Neural cell (in vitro differentiated cells): ENCODE results near the gene PDE9A. TPM values are rescaled to one million over a fixed set of nuclear protein-coding genes. Genes with fewer than 3 reads are reported as not detected.

Source experiments
- H2AFZ ChIP-seq: fragments of 200-600, 300-800 bp; sonication (generic), shearing (Covaris generic); 2 replicates; pipeline ENCODE4 v1.6.0; 2014; ENCODE audit warnings: low read depth, mild to moderate bottlenecking, antibody characterized with exemption, low read length, moderate library complexity
- H3F3A ChIP-seq: fragments of 200-600 bp; shearing (Covaris generic); 2 replicates; pipeline ENCODE4 v1.6.1; 2016; ENCODE audit warnings: mild to moderate bottlenecking, moderate library complexity, mixed read lengths, antibody characterized with exemption, low read length; ENCODE audit not compliant: insufficient read depth, poor library complexity, severe bottlenecking
- H3K27ac ChIP-seq: fragments of 200-600, 300-800 bp; sonication (generic), shearing (Covaris generic); 2 replicates; pipeline ENCODE4 v1.5.1; 2014; ENCODE audit warnings: mild to moderate bottlenecking, low read length, moderate library complexity
- H3K27me3 ChIP-seq: fragments of 300-800, 200-600 bp; sonication (generic), shearing (Covaris generic); 2 replicates; pipeline ENCODE4 v1.6.0; 2014; ENCODE audit warnings: mild to moderate bottlenecking, low read depth, low read length, moderate library complexity; ENCODE audit not compliant: insufficient read depth
- H3K36me3 ChIP-seq: fragments of 300-800, 200-600 bp; sonication (generic), shearing (Covaris generic); 2 replicates; pipeline ENCODE4 v1.5.1; 2014; ENCODE audit warnings: mild to moderate bottlenecking, antibody characterized with exemption, low read length, moderate library complexity; ENCODE audit not compliant: insufficient read depth
- H3K4me2 ChIP-seq: fragments of 300-800, 200-600 bp; sonication (generic), shearing (Covaris generic); 2 replicates; pipeline ENCODE4 v1.6.0; 2014; ENCODE audit warnings: mild to moderate bottlenecking, low read length
- H3K4me3 ChIP-seq: fragments of 300-800, 200-600 bp; sonication (generic), shearing (Covaris generic); 2 replicates; pipeline ENCODE4 v1.5.1; 2014; ENCODE audit warnings: mild to moderate bottlenecking, low read length, moderate library complexity
- H3K79me2 ChIP-seq: fragments of 200-600 bp; shearing (Covaris generic); replicated peaks from 2 replicates; pipeline ENCODE4 v1.6.0; 2014; ENCODE audit warnings: mild to moderate bottlenecking, low read length, moderate library complexity; ENCODE audit not compliant: insufficient read depth
- H3K9ac ChIP-seq: fragments of 300-800, 200-600 bp; sonication (generic), shearing (Covaris generic); 2 replicates; pipeline ENCODE4 v1.6.1; 2016; ENCODE audit warnings: mild to moderate bottlenecking, low read length, mixed read lengths
- H3K9me2 ChIP-seq: fragments of 200-600 bp; shearing (Covaris generic); 2 replicates; pipeline ENCODE4 v1.6.1; 2016; ENCODE audit warnings: mild to moderate bottlenecking, low read length, mixed read lengths; ENCODE audit not compliant: insufficient read depth
- H3K9me3 ChIP-seq: fragments of 200-600, 300-800 bp; sonication (generic), shearing (Covaris generic); 2 replicates; pipeline ENCODE4 v1.6.1; 2016; ENCODE audit warnings: mild to moderate bottlenecking, mixed run types, low read length, moderate library complexity, mixed read lengths
- H4K20me1 ChIP-seq: fragments of 200-600 bp; shearing (Covaris generic); 2 replicates; pipeline ENCODE4 v1.6.1; 2016; ENCODE audit warnings: mild to moderate bottlenecking, mixed run types; ENCODE audit not compliant: insufficient read depth
- EP300 ChIP-seq: fragments of 450-650 bp; conservative IDR thresholded peaks from 2 replicates; pipeline ENCODE4 v1.6.1; 2014; ENCODE audit warnings: antibody characterized with exemption, mild to moderate bottlenecking, moderate library complexity; ENCODE audit not compliant: poor library complexity, severe bottlenecking
- EZH2 ChIP-seq: fragments of 200-600, 300-800 bp; shearing (Covaris generic), sonication (generic); IDR thresholded peaks from 2 replicates; pipeline ENCODE4 v1.6.1; 2014; ENCODE audit warnings: antibody characterized with exemption, low read length, borderline replicate concordance, mild to moderate bottlenecking; ENCODE audit not compliant: insufficient read depth, poor library complexity, severe bottlenecking
- MXI1 ChIP-seq: fragments of 450-650 bp; conservative IDR thresholded peaks from 2 replicates; pipeline ENCODE4 v1.6.1; 2014; ENCODE audit warnings: antibody characterized with exemption, mild to moderate bottlenecking; ENCODE audit not compliant: poor library complexity, severe bottlenecking
- POLR2AphosphoS5 ChIP-seq: IDR thresholded peaks from 2 replicates; pipeline ENCODE4 v1.6.1; 2012
- RAD21 ChIP-seq: fragments of 450-650 bp; conservative IDR thresholded peaks from 2 replicates; pipeline ENCODE4 v1.6.1; 2014; ENCODE audit warnings: antibody characterized with exemption, mild to moderate bottlenecking, moderate library complexity
- REST ChIP-seq: IDR thresholded peaks from 2 replicates; pipeline ENCODE4 v1.6.1; 2012; ENCODE audit warnings: borderline replicate concordance
- SMC3 ChIP-seq: fragments of 450-650 bp; conservative IDR thresholded peaks from 2 replicates; pipeline ENCODE4 v1.6.1; 2014; ENCODE audit warnings: antibody characterized with exemption, mild to moderate bottlenecking, moderate library complexity; ENCODE audit not compliant: poor library complexity
- TAF1 ChIP-seq: IDR thresholded peaks from 2 replicates; pipeline ENCODE4 v1.6.1; 2012; ENCODE audit warnings: low read depth
- polyA plus RNA-seq: library from polyadenylated mRNA; depleted of rRNA; stranded (reverse); fragments of >200 nt; gene quantifications from 2 replicates; pipeline ENCODE4 v1.2.3, GENCODE V29; 2014
- TF ChIP-seq, protein P1 (sequence below): fragments of 450-650 bp; IDR thresholded peaks from 2 replicates; pipeline ENCODE4 v1.5.1; 2014; ENCODE audit warnings: antibody characterized with exemption, mild to moderate bottlenecking, moderate library complexity; ENCODE audit not compliant: poor library complexity, severe bottlenecking

Gene PDE9A
- polyA plus RNA-seq, 1 donor from 2014 or later, result 32.2 TPM

- H2AFZ ChIP-seq, result no peak overlapping the region
- H3K9me2 ChIP-seq, result no peaks in the 10 kb centered on the region
- H3K27me3 ChIP-seq, result no peaks in the 10 kb centered on the region
- no peaks in the 10 kb centered on the region for H3K9me3 ChIP-seq
- no peak overlapping the region for H3K4me3 ChIP-seq
- no peak for TF ChIP-seq EP300
- TF ChIP-seq MXI1, result no peak
- no peak for TF ChIP-seq TAF1
- TF ChIP-seq EZH2, result no peak
- no peak for TF ChIP-seq SMC3
- no peak for TF ChIP-seq POLR2AphosphoS5
- no peak for TF ChIP-seq REST
- TF ChIP-seq RAD21, result no peak
- TF ChIP-seq, protein P1, sequence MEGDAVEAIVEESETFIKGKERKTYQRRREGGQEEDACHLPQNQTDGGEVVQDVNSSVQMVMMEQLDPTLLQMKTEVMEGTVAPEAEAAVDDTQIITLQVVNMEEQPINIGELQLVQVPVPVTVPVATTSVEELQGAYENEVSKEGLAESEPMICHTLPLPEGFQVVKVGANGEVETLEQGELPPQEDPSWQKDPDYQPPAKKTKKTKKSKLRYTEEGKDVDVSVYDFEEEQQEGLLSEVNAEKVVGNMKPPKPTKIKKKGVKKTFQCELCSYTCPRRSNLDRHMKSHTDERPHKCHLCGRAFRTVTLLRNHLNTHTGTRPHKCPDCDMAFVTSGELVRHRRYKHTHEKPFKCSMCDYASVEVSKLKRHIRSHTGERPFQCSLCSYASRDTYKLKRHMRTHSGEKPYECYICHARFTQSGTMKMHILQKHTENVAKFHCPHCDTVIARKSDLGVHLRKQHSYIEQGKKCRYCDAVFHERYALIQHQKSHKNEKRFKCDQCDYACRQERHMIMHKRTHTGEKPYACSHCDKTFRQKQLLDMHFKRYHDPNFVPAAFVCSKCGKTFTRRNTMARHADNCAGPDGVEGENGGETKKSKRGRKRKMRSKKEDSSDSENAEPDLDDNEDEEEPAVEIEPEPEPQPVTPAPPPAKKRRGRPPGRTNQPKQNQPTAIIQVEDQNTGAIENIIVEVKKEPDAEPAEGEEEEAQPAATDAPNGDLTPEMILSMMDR, result no peak
- no peak overlapping the region for H3K9ac ChIP-seq
- no peak overlapping the region for H3K27ac ChIP-seq
- no peaks in the 10 kb centered on the region for H4K20me1 ChIP-seq
- no peaks in the 10 kb centered on the region for H3F3A ChIP-seq
- no peaks in the 10 kb centered on the region for H3K79me2 ChIP-seq
- H3K4me2 ChIP-seq, result no peak overlapping the region
- peaks cover 17% of the 10 kb centered on the region for H3K36me3 ChIP-seq
These were observed 110.4 kb downstream of the PDE9A start for GRCh38 chr21:42763581-42764442.

GRCh38 chr21:42764443-42764760 is 111.0 kb downstream of the PDE9A start:
- TF ChIP-seq POLR2AphosphoS5 (no peak), EZH2 (no peak), SMC3 (no peak), TAF1 (no peak), REST (no peak), EP300 (no peak), RAD21 (no peak), MXI1 (no peak)
- TF ChIP-seq, protein P1, result no peak
- no peaks in the 10 kb centered on the region for H3K79me2 ChIP-seq
- no peak overlapping the region for H3K27ac ChIP-seq
- H3F3A ChIP-seq, result no peaks in the 10 kb centered on the region
- no peaks in the 10 kb centered on the region for H3K9me3 ChIP-seq
- H3K27me3 ChIP-seq, result no peaks in the 10 kb centered on the region
- no peak overlapping the region for H3K4me3 ChIP-seq
- no peak overlapping the region for H3K4me2 ChIP-seq
- H3K9me2 ChIP-seq, result no peaks in the 10 kb centered on the region
- H2AFZ ChIP-seq, result no peak overlapping the region
- peaks cover 23% of the 10 kb centered on the region for H3K36me3 ChIP-seq
- H3K9ac ChIP-seq, result no peak overlapping the region
- no peaks in the 10 kb centered on the region for H4K20me1 ChIP-seq
